Hematopoietic multipotent progenitor cell treated with erythropoietin and hydrocortisone succinate and interleukin-3 and kit ligand, for 6 days (in vitro differentiated cells): Measurements from ENCODE around the gene BMAL1.
A peak's percentile ranks its signal among the peaks of the same experiment; 100 is the strongest.
"Not testable (repeated sequence)": the region's sequence is repeated elsewhere in the genome, so short reads cannot be mapped to it uniquely, and the experiment has no call there.

Experiments used
- DNase-seq: peaks from one replicate; pipeline ENCODE4 v3.0.0-alpha.2; 2015

BMAL1 gene

GRCh38 chr11:13277768-13278608 is at the start of gene BMAL1:
TSS of gene BMAL1 (plus strand) at chr11:13277790. CDS start at chr11:13354309, 76,519 bp downstream.
- DNase-seq: peak; percentile 31

GRCh38 chr11:13228572-13228971 is 49.0 kb upstream of the BMAL1 start:
- DNase-seq: peak; percentile 22

- no peak for DNase-seq
Observed at GRCh38 chr11:13229136-13229535, 48.5 kb upstream of the BMAL1 start.

GRCh38 chr11:13229711-13230318 is 47.8 kb upstream of the BMAL1 start:
- DNase-seq: no peak

- no peak for DNase-seq
Observed at GRCh38 chr11:13233173-13233745, 44.3 kb upstream of the BMAL1 start.

GRCh38 chr11:13235895-13236294 is 41.7 kb upstream of the BMAL1 start:
- DNase-seq: no peak

GRCh38 chr11:13236626-13237025 is 41.0 kb upstream of the BMAL1 start:
- DNase-seq: no peak

- no peak for DNase-seq
Observed at GRCh38 chr11:13237761-13238160, 39.8 kb upstream of the BMAL1 start.

GRCh38 chr11:13238879-13239514 is 38.6 kb upstream of the BMAL1 start:
- peak; percentile 88 for DNase-seq

GRCh38 chr11:13242564-13242963 is 35.0 kb upstream of the BMAL1 start:
- DNase-seq: no peak

GRCh38 chr11:13247606-13248296 is 29.8 kb upstream of the BMAL1 start:
- no peak for DNase-seq

GRCh38 chr11:13249177-13249576 is 28.4 kb upstream of the BMAL1 start:
- DNase-seq: no peak

GRCh38 chr11:13249992-13250391 is 27.6 kb upstream of the BMAL1 start:
- DNase-seq: no peak

GRCh38 chr11:13251966-13252365 is 25.6 kb upstream of the BMAL1 start:
- DNase-seq: no peak

GRCh38 chr11:13252438-13252837 is 25.2 kb upstream of the BMAL1 start:
- DNase-seq: no peak

- DNase-seq: no peak
Observed at GRCh38 chr11:13256216-13256615, 21.4 kb upstream of the BMAL1 start.

GRCh38 chr11:13258061-13258460 is 19.5 kb upstream of the BMAL1 start:
- not testable (repeated sequence) for DNase-seq

GRCh38 chr11:13258855-13259254 is 18.7 kb upstream of the BMAL1 start:
- DNase-seq: no peak

GRCh38 chr11:13259374-13259773 is 18.2 kb upstream of the BMAL1 start:
- DNase-seq: no peak

GRCh38 chr11:13260201-13260962 is 17.2 kb upstream of the BMAL1 start:
- DNase-seq: no peak

- no peak for DNase-seq
Observed at GRCh38 chr11:13260963-13261588, 16.5 kb upstream of the BMAL1 start.

- DNase-seq: no peak
Observed at GRCh38 chr11:13261591-13262061, 16.0 kb upstream of the BMAL1 start.
